ENCODE data around the gene YJEFN3.
A peak's percentile ranks its signal among the peaks of the same experiment; 100 is the strongest.

The YJEFN3 gene

DNA sequence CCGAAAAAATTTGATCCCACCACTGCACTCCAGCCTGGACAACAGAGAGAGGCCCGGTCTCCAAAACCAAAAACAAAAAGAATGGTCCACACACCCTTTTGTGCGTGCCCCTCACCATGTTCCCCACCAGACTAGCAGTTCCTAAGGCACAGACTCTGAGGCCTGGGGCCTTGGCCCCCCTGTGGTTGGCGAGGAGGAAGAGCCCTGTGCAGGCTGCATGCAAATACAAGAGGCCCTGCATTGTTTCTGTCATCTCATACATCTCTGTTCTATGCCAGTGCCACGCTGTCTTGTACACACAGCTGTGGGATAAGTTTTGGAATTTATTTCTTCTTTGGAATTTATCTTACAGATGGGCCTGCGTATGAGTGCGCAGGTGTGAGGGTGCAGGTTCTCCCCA is 4.7 kb upstream of the YJEFN3 start:
- DNase-seq = no peak

DNA sequence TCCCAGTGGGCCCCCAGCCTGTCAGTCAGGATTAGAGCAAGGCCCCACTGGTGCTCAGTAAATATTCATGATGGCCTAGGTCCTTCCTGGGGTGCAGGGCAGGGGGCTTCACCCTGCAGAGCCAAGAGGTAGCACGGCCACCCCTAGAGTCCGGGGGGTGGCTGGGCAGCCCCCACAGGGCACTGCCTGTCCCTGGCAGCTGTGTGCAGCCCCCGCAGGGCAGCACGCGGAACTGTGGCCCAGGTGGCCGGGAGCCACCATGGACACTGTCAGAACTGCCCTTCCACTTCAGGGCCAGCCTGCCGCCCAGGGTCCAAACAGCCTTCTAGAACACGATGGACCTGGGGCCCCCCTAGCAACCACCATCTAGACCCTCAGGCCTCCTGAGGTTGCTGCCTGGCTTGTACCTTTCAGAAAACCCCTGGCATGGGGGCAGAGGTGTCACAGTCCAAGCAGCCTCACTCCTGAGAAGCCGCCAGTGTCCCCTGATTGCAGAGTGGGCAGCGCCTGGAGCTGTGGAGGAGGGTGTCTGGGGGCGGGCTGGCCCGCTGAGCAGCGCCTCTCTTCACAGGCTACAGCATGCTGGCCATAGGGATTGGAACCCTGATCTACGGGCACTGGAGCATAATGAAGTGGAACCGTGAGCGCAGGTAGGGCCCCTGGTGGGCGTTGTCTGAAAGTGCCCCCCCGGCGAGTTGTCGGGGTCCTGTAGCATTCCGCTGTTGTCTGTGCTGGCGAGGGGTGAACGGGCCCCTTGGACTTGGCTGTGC is 2.9 kb upstream of the YJEFN3 start:
- DNase-seq = no peak

DNA sequence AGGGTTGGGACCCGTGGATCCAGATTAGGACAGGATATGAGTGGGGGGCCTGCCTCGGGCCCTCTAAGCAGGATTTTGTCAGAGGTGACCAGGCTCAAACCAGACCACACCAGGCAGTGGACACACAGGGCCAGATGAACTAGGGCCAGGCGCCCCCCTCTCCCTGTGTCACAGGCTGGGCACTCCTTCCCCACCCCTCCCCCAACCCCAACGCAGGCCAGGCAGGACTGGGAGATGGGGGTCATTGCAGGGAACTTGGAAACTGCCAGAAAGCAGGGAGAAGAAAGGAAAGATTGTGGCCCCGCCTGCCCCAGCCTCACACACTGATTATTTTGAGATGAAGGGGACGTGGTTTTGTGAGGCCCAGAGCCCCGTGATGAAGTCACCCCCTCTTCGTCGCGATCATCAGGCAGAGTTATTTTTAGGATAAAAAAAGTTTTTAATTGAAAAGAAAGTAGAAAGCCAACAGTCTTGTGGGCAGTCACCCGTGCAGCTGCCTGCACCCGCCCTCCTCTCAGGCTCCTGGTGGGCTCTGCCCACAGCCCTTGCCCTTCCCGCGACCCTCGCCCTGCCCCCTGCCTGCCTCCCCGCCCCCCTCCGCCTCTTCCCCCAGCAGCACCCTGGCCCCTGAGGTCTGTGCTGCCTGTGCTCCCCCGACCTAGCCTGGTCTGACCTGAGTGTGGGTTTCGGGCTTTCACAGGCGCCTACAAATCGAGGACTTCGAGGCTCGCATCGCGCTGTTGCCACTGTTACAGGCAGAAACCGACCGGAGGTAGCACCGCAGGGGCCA is 1.9 kb upstream of the YJEFN3 start:
- no peak for DNase-seq

DNA sequence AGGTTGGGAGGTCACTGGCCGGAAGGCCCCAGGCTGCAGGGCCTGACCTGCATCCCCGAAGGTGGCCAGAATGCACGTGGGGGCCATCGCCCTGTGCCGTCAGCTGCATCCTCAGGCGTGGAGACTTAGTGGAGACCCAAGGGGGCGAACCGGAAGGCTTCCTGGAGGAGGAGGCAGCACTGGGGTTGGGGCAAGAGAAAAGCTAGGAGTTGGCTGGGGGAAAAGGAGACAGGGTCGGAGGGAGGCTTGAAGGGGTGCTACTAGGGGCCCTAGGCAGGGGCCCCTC is 1.4 kb upstream of the YJEFN3 start:
- no peak for DNase-seq

DNA sequence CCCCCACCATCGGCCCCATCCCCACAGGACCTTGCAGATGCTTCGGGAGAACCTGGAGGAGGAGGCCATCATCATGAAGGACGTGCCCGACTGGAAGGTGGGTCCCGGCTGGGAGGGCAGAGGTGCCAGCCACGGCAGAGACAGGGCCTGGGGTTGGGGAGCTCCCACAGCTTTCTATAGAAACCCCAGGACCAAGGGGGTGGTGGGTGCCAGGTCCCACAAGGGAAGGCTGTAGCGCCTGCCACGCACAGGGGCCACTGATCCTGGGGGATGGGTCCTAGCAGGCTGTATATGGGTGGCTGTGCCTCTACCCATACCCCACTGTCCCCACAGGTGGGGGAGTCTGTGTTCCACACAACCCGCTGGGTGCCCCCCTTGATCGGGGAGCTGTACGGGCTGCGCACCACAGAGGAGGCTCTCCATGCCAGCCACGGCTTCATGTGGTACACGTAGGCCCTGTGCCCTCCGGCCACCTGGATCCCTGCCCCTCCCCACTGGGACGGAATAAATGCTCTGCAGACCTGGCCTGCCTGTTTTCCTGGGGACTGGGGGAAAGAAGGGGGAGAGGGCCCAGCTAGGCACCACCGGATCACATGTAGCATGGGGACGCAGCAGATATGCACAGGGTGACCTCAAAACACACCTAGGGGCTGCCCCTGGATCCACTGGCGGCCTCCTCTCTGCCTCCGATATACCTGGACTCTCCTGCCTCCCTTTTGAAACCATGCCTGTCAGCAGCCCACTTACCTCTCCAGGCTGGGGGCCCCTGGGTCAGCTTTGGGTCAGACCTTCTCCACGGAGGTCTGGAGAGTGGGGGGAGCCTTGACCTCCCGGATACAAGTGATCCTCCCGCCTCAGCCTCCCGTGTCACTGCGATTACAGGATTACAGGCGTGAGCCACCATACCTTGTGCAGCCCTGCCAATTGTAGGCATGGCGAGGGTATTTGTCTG is 761 bp upstream of the YJEFN3 start:
- DNase-seq = no peak

DNA sequence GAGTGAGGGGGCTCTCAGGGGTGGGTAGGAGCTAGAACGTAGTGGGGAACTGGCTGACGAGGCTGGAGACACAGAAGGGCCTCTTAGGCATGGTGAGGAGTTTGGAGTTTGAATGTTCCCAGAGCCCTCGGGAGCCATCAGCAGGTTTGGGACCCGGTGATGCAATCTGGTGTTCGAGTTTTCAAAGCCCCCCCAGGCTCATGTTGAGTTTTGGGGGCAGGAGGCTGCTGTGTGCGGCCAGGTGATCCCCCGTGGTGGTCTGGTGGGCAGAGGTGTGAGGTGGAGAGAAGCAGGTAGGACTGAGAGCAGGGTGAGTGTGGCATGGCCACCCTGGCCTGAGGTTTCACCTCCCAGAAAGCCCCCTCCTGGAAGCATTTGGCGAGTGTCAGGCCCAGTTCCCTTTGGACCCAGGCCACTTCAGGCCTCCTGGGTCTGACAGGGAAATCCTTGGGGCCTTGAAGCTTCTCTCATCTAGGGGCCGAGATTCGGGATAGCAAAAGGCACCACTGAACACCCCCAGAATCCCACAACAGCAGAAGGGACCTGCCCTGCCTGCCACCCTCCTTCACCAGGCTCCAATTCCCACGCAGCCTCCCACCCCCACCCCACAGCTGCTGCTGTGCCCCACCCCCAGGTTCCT is 1.2 kb downstream of the YJEFN3 start:
- DNase-seq = no peak

DNA sequence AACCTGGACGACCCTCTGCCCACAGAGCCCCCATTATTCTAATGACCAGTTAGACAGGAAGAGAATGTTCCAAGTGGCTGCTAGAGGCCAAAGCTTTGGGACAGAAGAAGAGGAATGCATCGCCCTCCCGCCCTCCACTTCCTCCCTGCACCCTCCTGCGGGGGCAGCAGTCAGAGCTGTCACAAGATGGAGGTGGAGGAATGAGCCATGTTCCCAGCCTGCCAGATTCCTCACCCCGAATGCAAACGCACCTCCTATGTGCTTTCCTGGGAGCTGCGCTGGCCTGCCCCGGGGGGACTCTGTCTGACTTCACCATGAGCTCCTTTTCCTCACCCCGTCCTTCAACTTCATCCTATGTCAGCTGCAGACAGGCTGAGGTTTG is 1.7 kb downstream of the YJEFN3 start:
- no peak for DNase-seq

DNA sequence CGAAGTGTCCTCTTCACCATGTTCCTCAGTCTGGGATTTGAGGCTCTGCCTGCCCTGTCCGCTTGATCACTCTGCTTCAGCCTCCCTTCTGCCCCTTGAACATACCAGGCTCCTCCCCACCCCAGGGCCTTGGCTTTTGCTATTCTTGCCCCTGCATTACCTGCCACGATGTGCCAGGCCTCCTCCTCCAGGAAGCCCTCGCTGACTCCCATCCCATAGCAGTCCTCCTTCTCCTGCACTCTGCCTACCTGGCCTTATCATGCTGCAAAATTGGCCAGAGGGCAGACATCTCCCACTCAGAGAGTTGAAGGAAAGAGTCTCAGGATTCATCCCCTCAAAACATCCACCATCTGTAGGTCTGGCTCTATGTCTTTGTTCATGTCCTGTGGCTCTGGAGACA is 2.2 kb downstream of the YJEFN3 start:
- no peak for DNase-seq

DNA sequence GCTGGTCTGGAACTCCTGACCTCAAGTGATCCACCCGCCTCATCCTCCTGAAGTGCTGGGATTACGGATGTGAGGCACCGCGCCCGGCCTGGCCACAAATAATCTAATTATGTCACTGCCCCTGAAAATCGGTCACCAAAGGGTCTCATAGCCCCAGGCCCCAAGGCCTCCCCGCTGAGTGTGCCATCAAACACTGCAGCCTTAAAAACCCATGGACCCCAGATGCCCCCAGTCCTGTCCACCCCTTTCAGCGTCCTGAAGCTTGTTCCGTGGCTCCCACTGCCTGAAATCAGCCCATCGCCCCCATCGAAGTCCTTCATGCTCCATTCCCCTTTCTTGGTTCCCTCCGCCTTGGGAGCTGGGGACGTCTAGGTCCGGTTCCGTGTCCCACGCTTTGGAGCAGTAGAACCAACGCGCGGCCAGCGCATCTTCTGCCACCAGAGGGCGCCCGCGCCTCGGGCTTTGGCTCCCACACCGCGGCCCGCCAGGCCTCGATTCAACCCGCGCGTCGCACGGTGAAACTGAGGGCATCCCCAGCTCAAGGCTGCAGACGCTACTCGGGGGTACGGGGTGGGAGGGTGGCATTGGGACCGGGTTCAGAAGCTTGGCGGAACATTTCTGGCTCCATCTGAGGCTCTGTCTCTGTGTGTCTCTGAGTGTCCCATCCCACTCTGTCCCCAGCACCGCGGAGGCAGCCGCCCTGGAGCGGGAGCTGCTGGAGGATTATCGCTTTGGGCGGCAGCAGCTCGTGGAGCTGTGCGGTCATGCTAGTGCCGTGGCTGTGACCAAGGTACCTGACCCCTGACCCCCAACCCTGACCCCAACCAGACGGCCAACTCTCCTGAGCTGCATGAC is 3.5 kb downstream of the YJEFN3 start:
- peak; percentile 90 for DNase-seq

DNA sequence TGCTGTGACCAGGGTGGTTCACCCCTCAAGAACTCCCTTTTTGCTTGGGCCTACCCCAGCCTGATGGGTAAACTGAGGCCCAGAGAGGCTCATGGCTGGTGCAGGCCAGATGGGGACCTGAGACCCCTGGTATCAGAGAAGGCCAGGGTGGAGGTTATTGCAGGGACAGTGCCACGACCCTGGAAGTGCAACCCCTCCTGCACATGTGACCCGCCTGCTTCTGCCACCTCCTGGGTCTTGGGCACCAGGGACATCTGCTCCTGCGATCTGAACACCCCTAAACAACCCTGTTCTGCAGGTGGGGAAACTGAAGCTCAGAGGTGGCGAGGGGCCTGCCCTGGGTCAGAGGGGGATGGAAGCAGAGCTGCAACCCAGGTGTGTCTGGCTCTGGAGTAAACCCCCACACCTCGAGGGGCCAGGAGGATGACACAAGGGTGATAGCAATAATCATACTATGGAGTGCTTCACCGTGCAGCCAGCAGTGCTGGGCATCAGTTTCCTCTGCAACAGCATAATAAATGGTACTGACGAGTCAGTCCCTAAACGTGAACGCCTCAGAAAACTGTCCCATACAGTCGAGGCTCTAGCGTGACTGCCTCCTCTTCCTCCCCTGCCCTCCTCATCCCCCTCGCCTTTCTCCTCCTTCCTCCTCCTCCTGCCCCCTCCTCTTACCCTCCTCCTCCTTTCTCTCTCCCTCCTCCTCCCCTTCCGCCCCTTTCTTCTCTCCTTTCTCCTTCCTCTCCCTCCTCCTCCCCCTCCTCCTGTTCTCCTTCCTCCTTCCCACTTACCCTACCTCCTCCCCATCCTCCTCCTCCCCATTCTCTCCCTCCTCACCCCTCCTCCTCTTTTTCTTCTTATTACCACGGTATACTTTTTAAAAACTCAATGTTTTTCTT is 4.3 kb downstream of the YJEFN3 start:
- no peak for DNase-seq

DNA sequence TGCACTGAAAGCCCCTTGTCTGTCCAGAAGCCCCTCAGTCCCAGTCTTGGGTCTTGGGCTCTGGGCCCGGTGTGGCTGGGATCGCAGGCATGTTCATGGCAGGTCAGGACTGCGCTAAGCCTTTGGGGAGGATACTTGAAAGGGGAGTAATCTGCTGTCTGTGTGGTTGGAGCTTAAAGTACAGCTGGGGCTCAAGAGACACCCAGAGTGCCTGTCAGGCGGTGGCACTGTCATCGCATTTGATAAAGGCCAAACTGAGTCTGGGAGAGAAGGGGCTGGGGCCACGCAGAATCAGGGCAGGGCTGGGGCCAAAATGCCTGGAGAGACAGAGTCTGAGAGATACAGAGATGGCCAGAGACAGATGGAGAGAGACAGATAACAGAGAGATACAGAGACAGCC is 5.1 kb downstream of the YJEFN3 start:
- DNase-seq = no peak

DNA sequence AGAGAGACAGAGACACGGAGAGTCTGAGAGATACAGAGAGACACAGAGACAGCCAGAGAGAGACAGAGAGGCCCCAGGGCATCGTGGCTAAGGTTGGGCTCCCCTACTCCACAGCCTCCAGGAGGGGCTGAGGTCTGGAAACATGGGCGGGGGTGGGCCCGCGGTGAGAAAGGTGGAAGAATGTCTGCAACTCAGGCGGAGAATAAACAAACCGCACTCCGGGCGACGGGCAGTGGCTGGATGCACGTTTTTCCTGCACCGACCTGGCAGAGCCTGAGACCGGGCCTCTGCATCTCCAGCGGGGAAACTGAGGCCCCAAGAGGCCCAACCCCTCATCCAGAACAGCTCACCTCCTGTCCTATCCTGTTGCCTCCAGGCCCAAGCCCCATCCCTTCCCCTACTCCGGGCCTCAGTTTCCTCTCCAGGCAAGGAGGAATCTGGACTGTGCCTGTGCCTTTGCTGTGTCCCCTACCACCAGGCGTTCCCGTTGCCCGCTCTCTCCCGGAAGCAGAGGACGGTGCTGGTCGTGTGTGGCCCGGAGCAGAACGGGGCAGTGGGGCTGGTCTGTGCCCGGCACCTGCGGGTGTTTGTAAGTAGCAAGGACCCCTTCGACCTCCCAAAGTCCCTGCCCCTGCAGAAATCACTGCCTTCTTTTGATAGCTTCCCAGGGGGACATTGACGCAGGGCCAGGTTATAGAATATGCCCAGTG is 6.0 kb downstream of the YJEFN3 start:
- no peak for DNase-seq

DNA sequence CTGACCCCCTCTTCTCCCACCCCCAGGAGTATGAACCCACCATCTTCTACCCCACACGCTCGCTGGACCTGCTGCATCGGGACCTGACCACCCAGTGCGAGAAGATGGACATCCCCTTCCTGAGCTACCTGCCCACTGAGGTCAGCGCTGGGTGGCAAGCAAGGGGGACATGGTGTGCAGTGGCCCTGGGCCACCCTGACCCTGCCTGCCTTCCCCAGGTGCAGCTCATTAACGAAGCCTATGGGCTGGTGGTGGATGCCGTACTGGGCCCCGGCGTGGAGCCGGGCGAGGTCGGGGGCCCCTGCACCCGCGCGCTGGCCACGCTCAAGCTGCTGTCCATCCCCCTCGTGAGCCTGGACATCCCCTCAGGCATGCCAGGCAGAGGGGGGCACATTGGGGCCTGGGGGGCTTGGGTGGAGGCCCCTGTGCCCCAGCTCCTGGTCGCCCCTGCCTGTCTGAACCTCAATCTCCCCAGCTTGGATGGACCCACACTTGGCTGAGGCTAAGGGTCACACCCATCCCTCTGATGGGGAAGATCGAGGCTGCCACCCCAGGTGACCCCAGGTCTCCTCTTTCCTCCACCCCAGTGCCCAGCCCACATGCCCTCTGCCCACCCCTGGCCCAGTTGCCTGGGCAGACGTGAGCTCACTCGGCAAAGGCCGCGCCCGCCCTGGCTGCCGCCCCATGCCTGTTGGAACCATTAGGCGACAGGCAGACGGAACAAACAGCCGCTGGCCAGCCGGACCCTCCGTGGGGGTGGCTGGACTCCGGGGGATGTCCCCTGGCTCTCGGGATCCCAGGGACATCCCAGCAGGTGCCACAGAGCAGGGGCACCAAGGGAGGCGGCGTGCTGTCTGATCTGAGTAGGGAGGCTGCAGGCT is 6.8 kb downstream of the YJEFN3 start:
- no peak for DNase-seq

DNA sequence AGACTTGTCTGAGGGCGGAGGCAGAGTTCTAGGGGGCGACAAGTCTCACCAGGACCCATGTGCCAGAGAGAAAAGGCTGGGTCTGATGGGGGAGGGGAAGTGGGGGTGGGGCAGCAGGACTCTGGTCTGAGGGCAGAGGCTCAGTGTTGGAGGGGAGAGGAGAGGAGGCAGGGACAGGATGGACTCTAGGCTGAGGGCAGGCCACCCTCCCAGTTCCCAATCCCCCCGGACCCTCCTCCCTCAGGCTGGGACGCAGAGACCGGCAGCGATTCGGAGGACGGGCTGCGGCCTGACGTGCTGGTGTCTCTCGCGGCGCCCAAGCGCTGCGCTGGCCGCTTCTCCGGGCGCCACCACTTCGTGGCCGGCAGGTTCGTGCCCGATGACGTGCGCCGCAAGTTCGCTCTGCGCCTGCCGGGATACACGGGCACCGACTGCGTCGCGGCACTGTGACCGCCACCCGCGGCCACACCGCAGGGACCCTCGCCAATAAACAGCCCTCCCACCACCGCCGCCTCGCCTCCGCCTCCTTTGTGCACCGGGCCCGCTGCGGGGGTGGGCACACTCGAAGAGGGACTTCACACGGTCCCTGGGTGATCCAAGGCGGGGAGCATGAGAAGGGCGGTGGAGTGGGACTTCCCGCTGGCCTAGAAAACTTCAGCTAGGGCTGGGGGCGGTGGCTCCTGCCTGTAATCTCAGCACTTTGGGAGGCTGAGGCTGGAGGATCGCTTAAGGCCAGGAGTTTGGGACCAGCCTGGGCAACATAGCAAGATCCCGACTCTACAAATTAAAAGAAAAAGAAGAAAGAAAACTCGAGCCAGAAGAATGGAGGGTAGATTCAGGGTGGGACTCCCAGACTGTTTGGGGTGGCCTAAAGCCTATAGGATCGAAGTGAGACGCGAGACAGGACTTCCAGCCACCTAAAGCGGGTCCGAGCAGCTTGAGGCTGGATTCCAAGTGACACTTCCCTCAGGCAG is 8.7 kb downstream of the YJEFN3 start:
- DNase-seq = no peak

DNA sequence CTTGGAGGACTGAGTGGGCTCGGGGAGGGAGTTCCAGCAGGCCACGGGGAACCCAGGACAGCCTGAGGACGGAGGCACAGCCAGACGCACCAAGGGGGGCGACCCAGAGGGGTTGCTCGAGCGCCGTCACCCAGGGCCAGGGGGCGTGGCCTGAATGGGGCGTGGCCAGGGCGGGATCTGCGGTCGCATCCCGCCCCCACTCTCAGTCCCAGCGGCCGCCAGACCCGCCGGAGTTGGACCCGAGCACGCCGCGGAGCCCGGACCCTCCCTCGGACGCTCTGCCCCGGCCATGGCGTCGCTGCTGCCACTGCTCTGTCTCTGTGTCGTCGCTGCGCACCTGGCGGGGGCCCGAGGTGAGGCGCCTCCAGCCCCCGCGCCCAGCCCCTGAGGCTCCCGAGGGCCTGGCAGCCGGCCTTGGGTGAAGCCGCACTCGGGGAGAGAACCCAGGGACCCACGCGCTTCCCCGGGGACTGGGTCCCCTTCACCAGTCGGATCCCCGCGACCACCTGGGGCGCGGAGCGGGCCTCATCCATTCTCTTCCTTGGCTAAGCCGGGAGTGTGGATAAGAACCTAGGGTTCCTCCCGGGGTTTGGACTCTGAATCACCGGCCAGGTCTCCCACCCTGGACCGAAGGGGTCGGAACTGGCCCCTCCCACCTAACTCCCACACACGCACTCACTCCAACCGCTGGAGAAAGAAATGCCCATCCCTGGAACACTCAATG is 9.5 kb downstream of the YJEFN3 start, which contains the start of gene CILP2:
Gene CILP2 (plus strand): TSS at position 205 of the 724 bp plus-strand sequence. CDS start 85 bp downstream, at position 290.
- peak; percentile 24 for DNase-seq

DNA sequence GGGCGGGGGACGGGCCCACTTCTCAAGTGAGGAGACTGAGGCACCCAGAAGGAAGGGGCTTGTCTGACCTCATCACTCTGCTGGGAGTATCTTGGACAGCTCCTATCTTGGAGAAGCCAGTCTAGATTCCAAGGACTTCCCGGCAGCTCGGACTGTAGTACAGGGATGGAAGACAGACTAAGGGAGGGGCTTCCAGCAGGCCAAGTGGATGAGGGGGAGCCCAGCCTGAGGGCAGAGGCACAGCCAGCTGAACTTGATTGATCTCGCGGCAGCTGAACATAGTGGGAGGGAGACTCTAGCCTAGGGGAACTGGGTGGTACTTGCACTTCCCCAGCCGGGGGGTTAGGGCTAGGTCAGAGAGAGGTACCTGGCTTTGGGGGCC is 10.1 kb downstream of the YJEFN3 start:
- DNase-seq = no peak

DNA sequence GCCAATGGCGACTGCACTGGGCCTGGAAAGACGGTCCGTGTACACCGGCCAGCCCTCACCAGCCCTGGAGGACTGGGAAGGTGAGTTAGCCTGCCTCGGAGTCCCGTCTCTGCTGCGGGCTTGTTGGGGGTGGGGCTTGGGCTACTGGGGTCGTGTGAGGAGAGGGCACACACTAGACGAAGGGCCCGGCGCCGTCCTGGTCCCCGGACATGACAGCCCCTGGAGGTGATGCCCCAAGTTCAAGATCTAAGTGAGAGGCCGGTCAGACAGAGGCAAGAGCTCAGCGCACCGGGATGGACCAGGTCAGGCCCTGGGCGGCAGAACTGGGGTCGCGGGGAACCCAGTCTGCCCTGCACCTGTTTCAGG is 11.0 kb downstream of the YJEFN3 start:
- no peak for DNase-seq

Measured in activated CD4-positive, alpha-beta T cell treated with anti-CD3 and anti-CD28 coated beads, Interleukin-2, Interleukin-6, amounts not matched to agents 100 ng/mL and 50 ng/mL, durations not matched to agents 16 hours and 8 hours (primary cell).